SIG-M5 treated with dmso at 0.1 percent for 504 hours (cell line): ENCODE results near the gene FGFRL1.

Experiments used
- DNase-seq: peaks from one replicate; lab custom pipeline; 2025; ENCODE audit not compliant: unreplicated experiment; lab: John Stamatoyannopoulos, UW

The FGFRL1 gene

GRCh38 chr4:1021386-1022050, 10.1 kb downstream of the FGFRL1 start:
- DNase-seq = no peak

DNA sequence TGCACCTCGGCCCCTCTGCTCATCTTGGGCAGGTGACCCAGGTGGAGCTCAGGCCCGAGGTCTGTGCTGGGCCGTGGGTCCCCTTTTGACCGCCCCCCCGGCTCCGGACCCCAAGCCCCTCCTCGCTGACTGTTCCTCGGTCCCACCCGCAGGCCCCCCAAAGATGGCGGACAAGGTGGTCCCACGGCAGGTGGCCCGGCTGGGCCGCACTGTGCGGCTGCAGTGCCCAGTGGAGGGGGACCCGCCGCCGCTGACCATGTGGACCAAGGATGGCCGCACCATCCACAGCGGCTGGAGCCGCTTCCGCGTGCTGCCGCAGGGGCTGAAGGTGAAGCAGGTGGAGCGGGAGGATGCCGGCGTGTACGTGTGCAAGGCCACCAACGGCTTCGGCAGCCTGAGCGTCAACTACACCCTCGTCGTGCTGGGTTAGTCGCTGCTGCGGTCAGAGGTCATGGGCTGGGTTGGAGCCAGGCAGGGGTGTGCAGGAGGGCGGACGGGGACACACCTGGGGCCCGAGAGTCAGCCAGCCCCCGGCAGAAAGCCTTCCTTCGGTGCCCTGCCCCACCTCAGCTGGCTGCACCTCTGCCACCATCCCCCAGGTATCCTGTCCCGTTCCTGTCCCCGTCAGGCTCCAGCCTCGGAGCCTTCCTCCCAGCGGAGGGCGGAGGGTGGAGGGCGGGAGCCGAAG, 10.8 kb downstream of the FGFRL1 start:
- no peak for DNase-seq

GRCh38 chr4:1022739-1023066, 11.3 kb downstream of the FGFRL1 start:
- no peak for DNase-seq

DNA sequence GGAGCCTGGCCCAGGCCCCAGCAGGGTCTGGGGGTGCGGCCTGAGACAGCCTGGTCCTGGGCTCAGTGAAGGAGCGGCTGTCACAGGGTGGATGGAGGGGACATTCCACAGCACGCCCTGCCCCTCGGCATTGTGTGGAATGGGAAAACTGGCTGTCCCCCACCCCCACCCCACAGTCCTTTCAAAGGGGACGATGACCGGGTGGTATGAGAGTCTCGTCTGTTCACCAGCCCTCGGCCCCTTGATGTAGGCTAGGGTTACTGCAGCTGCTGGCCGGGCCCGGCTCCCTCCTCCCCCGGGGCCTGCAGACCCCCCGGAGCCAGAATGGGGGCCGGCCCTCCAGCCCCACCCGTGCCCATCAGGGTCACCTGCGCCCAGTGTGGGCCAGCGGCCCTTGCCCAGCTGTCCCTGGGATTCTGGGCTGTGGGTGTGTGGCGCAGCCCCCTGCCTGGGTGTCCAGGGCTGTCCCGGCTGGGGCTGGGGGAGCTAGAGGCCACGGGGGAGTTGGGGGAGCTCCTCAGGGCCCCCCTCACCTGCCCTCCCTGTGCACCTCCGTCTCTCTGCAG, 11.7 kb downstream of the FGFRL1 start:
- no peak for DNase-seq

DNA sequence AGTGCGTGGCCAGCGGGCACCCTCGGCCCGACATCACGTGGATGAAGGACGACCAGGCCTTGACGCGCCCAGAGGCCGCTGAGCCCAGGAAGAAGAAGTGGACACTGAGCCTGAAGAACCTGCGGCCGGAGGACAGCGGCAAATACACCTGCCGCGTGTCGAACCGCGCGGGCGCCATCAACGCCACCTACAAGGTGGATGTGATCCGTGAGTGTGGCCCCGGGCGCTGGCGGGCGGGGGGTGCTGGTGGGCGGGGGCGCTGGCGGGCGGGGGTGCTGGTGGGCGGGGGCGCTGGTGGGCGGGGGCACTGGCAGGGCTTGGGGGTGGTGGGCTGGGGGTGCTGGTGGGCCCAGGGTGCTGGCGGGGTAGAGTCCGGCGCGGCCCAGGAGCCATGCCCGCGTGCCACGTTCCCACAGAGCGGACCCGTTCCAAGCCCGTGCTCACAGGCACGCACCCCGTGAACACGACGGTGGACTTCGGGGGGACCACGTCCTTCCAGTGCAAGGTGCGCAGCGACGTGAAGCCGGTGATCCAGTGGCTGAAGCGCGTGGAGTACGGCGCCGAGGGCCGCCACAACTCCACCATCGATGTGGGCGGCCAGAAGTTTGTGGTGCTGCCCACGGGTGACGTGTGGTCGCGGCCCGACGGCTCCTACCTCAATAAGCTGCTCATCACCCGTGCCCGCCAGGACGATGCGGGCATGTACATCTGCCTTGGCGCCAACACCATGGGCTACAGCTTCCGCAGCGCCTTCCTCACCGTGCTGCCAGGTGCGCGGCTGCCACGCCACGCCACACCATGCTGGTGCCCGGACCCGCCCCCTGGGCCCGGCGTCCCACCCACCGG, 12.7 kb downstream of the FGFRL1 start:
- DNase-seq = no peak

- DNase-seq = no peak
Observed at GRCh38 chr4:1024882-1025545, 13.6 kb downstream of the FGFRL1 start.

- DNase-seq = peak; percentile 14
Observed at GRCh38 chr4:1026115-1026514, 14.7 kb downstream of the FGFRL1 start.

DNA sequence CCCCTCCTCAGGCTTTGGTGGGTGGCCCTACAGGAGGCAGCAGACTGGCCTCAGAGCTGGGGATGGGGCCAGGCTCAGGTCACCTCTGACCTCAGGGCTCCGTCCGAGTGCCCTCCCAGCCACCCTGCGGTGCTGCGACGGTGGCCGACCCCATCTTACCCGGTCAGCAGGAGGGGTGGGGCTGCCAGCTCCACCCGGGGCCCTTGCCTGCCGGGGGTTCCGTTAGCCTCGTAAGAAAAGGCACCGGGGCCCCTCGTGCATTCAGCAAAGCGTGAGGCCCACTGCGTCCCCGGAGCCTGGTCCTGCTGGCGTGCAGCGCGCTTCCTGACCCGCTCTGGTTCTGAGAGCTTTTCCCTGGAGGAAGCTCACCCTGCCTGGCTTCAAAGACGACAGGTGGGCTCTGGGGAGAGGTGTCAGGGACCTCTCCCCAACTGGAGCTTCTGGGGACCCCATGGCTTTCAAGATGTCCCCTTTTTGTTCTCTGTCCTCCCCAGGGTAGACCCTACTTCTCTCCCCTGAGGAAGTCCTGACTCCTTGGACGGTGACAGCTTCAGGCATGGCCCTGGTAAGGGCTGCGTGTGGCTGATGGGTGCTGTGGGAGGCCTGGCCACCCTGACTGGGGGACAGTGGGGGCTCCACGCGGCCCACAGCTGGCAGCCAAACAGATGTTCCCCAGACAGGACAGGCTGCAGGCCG, 15.9 kb downstream of the FGFRL1 start:
- DNase-seq = no peak

DNA sequence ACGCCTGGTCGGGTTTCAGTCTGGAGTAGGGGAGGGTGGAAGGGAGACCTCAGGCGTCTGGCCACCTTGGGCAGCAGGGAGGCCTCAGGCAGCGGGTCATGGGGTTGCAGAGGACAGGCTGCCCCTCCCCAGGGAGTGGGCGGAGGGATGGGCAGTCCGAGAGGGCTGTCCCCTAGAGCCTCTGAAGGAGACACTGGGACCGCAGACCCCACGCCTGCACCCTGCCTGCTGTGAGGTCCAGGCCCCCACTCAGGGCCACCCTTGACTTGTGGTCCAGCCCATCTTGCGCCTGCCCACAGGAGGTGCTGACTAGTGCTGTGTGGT, 16.5 kb downstream of the FGFRL1 start:
- DNase-seq = no peak

DNA sequence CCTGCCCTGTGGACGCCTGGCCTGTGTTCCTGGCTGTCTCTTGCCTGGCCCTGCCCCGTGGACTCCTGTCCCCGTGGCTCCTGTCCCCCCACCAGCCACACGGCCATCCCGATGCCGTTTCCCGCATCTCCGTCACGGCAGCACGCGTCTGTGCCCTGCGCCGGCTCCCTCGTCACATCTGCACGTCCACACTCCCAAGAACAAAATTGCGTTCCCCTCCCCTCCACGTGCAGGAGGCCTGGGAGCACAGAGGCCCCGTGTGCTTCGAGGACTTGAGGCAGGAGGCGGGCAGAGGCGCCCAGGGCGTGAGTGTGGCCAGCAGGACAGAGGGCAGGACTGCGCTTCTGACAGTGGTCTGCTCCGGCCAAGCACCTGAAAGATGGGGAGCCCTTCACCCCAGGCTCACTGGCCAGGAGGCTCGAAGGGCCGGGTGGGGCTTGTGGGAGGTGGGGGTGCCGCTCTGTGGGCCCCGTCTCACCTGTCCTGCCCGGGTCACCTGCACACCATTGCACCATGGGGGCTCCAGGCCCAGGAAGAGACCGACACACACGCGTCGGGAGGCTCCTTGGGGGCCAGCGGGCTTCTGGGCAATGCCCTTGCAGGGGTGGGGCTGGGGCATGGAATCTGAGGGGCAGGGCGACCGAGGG, 17.3 kb downstream of the FGFRL1 start:
- DNase-seq = no peak

- no peak for DNase-seq
Observed at GRCh38 chr4:1029529-1029928, 18.1 kb downstream of the FGFRL1 start.

DNA sequence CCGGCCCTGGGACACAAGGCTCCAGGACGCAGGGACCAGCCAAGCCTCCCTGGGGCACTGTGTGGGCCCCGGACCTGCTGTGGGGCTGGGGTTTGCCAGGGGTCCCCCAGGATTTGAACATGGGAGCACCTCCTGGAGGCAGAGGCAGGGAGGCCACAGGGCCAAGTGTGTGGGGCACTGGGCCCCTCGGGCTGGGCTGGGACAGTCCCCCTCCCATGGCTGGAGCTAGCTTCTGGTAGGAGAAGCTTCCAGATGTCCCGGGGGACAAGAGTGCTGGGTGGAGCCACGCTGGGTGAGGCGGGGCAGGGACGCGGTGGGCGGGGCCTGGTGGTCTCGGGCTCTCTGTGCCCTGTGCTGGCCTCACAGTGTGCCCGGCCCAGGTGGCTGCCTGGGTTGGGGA, 18.6 kb downstream of the FGFRL1 start:
- DNase-seq = no peak

- DNase-seq = no peak
Observed at GRCh38 chr4:1030559-1030958, 19.1 kb downstream of the FGFRL1 start.

DNA sequence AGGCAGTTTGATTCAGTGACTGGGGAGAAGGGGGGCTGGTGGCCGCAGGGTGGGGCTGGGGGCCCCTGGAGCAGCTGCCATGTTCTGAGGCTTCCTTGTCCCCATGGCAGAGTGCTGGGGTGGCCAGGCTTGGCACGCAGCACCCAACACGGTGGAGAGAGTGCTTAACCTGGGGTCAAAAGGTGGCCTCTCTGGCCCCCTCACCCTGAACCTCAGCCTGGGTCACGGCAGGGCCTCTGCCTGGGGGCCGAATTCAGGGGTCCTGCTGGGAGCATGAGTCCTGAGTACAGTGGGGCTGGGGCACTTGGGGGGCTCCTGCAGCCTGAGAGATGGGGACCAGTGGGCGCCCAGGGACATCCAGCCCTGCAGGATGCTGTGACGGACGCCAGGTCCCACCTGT, 19.9 kb downstream of the FGFRL1 start:
- DNase-seq = no peak

DNA sequence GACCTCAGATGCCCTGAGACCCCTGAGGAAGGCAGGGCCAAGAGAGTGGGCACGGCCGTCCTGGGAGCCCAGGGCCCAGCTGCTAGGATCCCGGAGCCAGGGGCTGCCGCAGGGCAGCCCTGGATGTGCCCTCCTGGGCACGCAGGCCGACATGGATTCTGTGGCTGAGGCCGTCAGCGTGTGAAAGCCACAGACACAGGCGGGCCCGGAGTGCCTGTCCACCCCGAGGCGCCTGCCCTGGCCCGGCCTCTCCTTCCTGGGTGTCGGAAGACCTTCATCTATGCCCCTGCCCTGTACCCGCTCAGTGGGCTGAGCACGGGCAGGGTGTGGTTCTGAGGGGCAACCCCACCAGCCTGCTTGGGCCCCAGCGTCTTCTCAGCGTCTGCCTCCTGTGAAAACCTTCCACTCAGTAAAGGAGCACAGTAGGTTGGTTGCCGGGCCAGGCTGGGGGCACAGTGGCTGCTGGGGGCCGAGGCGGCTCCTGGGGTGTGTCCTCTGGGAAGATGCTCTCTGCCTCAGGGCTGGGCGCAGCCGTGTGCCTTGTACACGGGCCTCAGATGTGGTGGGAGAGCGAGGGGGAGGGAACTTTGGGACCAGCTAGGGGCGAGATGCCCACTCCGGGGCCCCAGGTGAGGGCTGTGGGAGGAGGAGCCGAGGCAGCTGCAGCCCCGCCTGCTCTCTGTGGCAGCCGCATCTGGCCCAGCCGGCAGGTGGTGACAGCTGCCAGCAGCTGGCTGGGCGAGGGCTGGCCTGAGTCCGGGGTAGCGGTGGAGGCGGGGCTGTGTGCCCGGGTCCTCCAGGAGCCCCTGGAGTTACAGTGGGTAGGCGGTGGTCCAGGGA, 20.8 kb downstream of the FGFRL1 start:
- DNase-seq = no peak

DNA sequence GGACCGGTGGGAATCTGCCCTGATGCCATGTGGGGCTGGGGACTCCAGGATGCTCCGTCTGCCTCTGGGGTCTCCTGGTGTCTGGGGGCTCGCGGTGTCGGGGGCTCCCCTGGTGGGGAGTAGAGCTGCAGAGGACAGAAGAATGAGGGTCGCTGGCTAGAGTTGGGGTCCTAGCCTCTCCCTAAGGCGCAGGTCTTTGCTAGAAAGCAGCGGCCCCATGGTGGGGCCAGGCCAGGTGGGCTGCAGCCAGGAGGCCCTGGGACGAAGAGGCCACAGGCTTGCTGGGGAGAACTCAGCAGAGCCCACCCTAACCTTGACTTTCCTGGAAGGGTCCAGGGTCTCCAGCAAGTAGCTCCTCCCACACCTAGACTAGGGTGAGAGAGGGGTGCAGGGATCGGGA, 21.4 kb downstream of the FGFRL1 start:
- DNase-seq = no peak

DNA sequence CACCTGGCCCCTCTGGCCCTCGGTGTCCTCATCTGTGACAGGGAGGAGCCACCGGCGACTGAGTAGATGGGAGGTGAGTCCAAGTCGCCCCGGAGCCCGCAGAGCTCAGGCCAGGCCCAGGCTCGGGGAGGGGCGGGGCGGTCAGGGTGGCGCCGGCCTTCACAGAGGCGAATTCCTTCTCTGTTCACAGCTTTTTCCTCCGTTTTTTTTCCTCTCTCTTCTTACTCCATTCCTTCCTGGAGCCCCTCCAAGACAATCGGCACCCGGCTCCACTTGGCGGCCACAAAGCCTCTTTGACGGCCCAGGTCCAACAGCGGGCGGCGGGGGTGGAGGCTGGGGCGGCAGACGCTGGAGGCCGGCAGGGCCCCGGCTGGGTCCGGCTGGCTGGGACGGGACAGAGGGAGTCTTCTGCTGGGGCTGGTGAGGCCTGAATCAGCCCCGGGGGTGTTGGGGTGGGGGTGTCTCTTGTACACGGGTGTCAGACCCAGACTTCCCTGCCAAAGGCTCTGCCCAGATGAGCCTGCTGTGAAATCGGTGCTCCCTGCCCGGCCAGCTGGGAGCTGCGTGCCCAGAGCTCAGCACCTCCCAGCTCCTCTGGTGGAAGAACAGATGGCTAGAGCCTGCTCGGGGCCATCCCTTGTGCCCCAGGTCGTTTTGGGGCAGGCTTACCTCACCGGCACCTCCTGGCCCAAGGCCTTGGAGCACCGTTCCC, 22.6 kb downstream of the FGFRL1 start:
- no peak for DNase-seq

DNA sequence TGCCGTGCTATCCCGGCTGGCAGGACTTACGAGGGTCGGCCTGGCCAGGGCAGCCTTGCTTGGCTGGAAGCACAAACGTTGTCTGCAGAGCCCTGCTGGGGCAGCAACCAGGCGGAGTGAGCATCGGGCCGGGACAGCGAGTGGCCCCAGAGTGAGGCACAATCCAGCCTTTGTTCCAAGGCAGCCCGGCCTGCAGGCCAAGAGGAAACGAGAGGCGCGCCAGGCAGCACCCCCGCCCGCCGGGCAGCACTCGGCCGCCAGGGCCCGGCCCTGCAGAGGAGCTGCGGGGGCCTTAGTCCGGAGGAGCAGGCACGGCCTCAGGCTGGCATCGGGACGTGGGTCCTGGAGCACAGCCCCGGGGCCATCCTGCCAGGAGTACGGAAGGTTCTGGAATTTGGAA, 24.1 kb downstream of the FGFRL1 start:
- no peak for DNase-seq

GRCh38 chr4:1036095-1036494, 24.7 kb downstream of the FGFRL1 start:
- DNase-seq = no peak
